C4-2B (cell line): ENCODE data around the gene GRIK2.
"Not testable (repeated sequence)": the region's sequence is repeated elsewhere in the genome, so short reads cannot be mapped to it uniquely, and the experiment has no call there.

Source experiments
- H3K27ac ChIP-seq: fragments of 450-650 bp; 2 replicates; pipeline ENCODE4 v1.5.1; 2017
- CTCF ChIP-seq: fragments of 450-650 bp; conservative IDR thresholded peaks from 2 replicates; pipeline ENCODE4 v1.5.1; 2017; ENCODE audit warnings: mild to moderate bottlenecking
- ZFX ChIP-seq: fragments of 450-650 bp; IDR thresholded peaks from 2 replicates; pipeline ENCODE4 v1.6.1; 2017

GRIK2 gene

GRCh38 chr6:101393251-101393828 lies at the start of gene GRIK2:
Gene GRIK2 (plus strand): TSS chr6:101393708.
- TF ChIP-seq CTCF = peak; percentile 46
- no peak for TF ChIP-seq ZFX
- peak within 1 kb of the TSS; percentile 54 for H3K27ac ChIP-seq

- TF ChIP-seq ZFX (no peak), CTCF (no peak)
- H3K27ac ChIP-seq = no peak overlapping the region
Measured at GRCh38 chr6:101344885-101345284, 48.6 kb upstream of the GRIK2 start.

GRCh38 chr6:101348816-101349215 lies 44.7 kb upstream of the GRIK2 start:
- TF ChIP-seq CTCF (no peak), ZFX (no peak)
- H3K27ac ChIP-seq = no peak overlapping the region

- not testable (repeated sequence) for H3K27ac ChIP-seq
Measured at GRCh38 chr6:101350631-101351030, 42.9 kb upstream of the GRIK2 start.

- H3K27ac ChIP-seq = no peak overlapping the region
- no peak for TF ChIP-seq ZFX
- TF ChIP-seq CTCF = no peak
Measured at GRCh38 chr6:101351173-101351572, 42.3 kb upstream of the GRIK2 start.

GRCh38 chr6:101352316-101352715 lies 41.2 kb upstream of the GRIK2 start:
- H3K27ac ChIP-seq = no peak overlapping the region
- TF ChIP-seq CTCF (no peak), ZFX (no peak)

GRCh38 chr6:101365181-101365580 lies 28.3 kb upstream of the GRIK2 start:
- no peak for TF ChIP-seq CTCF
- TF ChIP-seq ZFX = no peak
- H3K27ac ChIP-seq = no peak overlapping the region

- no peak for TF ChIP-seq CTCF
- TF ChIP-seq ZFX = no peak
- no peak overlapping the region for H3K27ac ChIP-seq
Measured at GRCh38 chr6:101379926-101380325, 13.6 kb upstream of the GRIK2 start.
